Measurements from ENCODE around the gene CCDC9. TPM values are rescaled to one million over a fixed set of nuclear protein-coding genes. Genes with fewer than 3 reads are reported as not detected.
"Not testable (repeated sequence)": the region's sequence is repeated elsewhere in the genome, so short reads cannot be mapped to it uniquely, and the experiment has no call there.

The CCDC9 gene
- total RNA-seq, 2 experiments from 2014 or later = 24.4 to 27.0 TPM

GRCh38 chr19:47260476-47260875, 4.2 kb downstream of the CCDC9 start:
- Mint-ChIP-seq H3K36me3 (ENCODE audit: low read depth) (peaks cover 39% of the 10 kb centered on the region), H3K27me3 (no peaks in the 10 kb centered on the region), H3K9me3 (no peaks in the 10 kb centered on the region), H3K27ac (no peak overlapping the region), H3K4me1 (ENCODE audit: low read depth) (peaks cover 36% of the 10 kb centered on the region), H3K4me3 (no peak overlapping the region)
- intact Hi-C loops (cut with micrococcal nuclease) = no loop called here
- CTCF ChIA-PET = interaction anchor here (2.1 kb wide), 1 partner anchor 16 kb away, joined by 6 read pairs; no protein-coding TSS in a partner anchor
- no peak for TF ChIP-seq CTCF (IDR thresholded peaks at IDR 0.05)
- ATAC-seq (no peak), DNase-seq (no peak)
- POLR2A ChIA-PET = interaction anchor here (1.2 to 1.8 kb wide), 3 partner anchors 9 to 16 kb away, joined by 3 to 5 read pairs (median 4); no protein-coding TSS in a partner anchor

GRCh38 chr19:47261946-47262793, 5.8 kb downstream of the CCDC9 start:
- H3K27me3 Mint-ChIP-seq; H3K9me3 Mint-ChIP-seq; ATAC-seq; H3K27ac Mint-ChIP-seq; intact Hi-C loops (cut with micrococcal nuclease); DNase-seq; H3K4me3 Mint-ChIP-seq: not testable (repeated sequence)
- Mint-ChIP-seq H3K4me1 (ENCODE audit: low read depth) (peaks cover 32% of the 10 kb centered on the region), H3K36me3 (ENCODE audit: low read depth) (peaks cover 44% of the 10 kb centered on the region)
- ChIA-PET POLR2A (interaction anchor here (0.9 kb wide), 1 partner anchor 12 kb away, joined by 4 read pairs; no protein-coding TSS in a partner anchor), CTCF (interaction anchor here (1.2 to 2.1 kb wide), 2 partner anchors 18 to 24 kb away, joined by 3 to 6 read pairs; no protein-coding TSS in a partner anchor)

GRCh38 chr19:47264629-47265028, 8.3 kb downstream of the CCDC9 start:
- DNase-seq (no peak), ATAC-seq (no peak)
- Mint-ChIP-seq H3K9me3 (no peaks in the 10 kb centered on the region), H3K4me3 (no peak overlapping the region), H3K36me3 (ENCODE audit: low read depth) (peaks cover 39% of the 10 kb centered on the region), H3K27ac (no peak overlapping the region), H3K27me3 (no peaks in the 10 kb centered on the region), H3K4me1 (ENCODE audit: low read depth) (peaks cover 8% of the 10 kb centered on the region)
- POLR2A ChIA-PET = interaction anchor here (1.1 kb wide), 1 partner anchor 10 kb away, joined by 3 read pairs; the partner anchor contains the start of gene INAFM1
- intact Hi-C loops (cut with micrococcal nuclease) = no loop called here
- no peak for TF ChIP-seq CTCF (IDR thresholded peaks at IDR 0.05)
- CTCF ChIA-PET = interaction anchor here (1.4 kb wide), 1 partner anchor 17 kb away, joined by 4 read pairs; no protein-coding TSS in a partner anchor

- peaks cover 27% of the 10 kb centered on the region for H3K36me3 Mint-ChIP-seq (ENCODE audit: low read depth)
Observed at GRCh38 chr19:47266401-47266941, 10.1 kb downstream of the CCDC9 start.

More at GRCh38 chr19:47266401-47266941, 10.1 kb downstream of the CCDC9 start:
- ChIA-PET CTCF (interaction anchor here (1.6 kb wide), 1 partner anchor 22 kb away, joined by 4 read pairs; no protein-coding TSS in a partner anchor), POLR2A (no interaction called here)
- Mint-ChIP-seq H3K9me3 (no peaks in the 10 kb centered on the region), H3K27ac (no peak overlapping the region), H3K4me1 (ENCODE audit: low read depth) (no peaks in the 10 kb centered on the region), H3K27me3 (no peaks in the 10 kb centered on the region), H3K4me3 (no peak overlapping the region)
- DNase-seq = no peak
- no peak for TF ChIP-seq CTCF (IDR thresholded peaks at IDR 0.05)
- intact Hi-C loops (cut with micrococcal nuclease) = no loop called here
- ATAC-seq = no peak
